ENCODE measurements around the gene TMEM165.

- TF ChIP-seq CTCF (conservative IDR thresholded peaks at IDR 0.05 in 1 of 2, IDR thresholded peaks at IDR 0.05 in 1 of 2; ENCODE audit: extremely low read depth in 1 of 2, insufficient read depth in 1 of 2, low read depth in 1 of 2, low read length in 2 of 2): peak in 1 of 2 donors; percentile 21
- no peak for TF ChIP-seq EZH2 (IDR thresholded peaks at IDR 0.05; ENCODE audit: borderline replicate concordance, low read length)
Measured at GRCh38 chr4:55395218-55395528, 584 bp upstream of the TMEM165 start.

Data from mammary epithelial cell (primary cell).